ENCODE measurements around the gene PRKAR2B.
"Not testable (repeated sequence)": the region's sequence is repeated elsewhere in the genome, so short reads cannot be mapped to it uniquely, and the experiment has no call there.

Gene PRKAR2B

DNA sequence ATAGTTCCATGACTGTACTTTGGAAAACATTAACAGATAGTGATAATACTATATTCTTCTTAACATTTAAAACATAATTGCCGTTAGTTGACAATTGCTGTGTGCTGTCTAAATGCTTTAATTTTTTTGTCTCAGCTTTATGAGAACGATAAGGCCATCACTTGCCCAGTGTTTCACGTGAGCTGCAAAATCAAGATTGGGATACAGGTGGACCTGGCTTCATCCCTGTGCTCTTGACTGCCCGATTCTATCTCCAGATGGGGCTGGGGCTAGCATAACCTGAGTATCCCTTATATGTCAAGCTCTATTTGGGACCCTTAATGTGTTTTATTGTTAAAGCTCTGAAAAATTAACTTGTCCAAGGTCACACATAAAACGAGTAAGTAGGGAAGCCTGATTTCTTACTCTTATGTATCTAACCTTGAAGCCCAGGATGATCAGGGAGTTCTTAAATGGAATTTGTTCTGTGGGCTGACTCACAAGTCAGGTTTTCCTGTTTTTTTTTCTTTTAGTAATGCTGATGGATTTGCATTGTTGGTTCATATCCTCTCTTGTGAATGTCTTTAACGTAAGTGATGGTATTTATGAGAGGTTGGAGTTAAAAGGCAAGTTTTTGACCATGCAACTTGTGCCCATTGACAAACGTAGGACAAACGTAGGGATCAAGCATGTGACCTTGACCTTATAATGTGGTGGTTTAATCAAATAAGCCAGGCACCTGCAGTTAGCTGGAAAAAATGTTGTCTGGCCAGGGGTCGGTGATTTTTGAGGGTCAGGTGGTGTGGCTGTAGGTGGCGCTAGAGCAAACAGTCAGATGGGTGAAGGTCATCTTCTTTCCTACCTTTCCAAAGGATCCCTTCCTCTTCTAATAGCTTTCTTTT, 3.6 kb downstream of the PRKAR2B start:
- no peak for DNase-seq (ENCODE audit: low spot score)

DNA sequence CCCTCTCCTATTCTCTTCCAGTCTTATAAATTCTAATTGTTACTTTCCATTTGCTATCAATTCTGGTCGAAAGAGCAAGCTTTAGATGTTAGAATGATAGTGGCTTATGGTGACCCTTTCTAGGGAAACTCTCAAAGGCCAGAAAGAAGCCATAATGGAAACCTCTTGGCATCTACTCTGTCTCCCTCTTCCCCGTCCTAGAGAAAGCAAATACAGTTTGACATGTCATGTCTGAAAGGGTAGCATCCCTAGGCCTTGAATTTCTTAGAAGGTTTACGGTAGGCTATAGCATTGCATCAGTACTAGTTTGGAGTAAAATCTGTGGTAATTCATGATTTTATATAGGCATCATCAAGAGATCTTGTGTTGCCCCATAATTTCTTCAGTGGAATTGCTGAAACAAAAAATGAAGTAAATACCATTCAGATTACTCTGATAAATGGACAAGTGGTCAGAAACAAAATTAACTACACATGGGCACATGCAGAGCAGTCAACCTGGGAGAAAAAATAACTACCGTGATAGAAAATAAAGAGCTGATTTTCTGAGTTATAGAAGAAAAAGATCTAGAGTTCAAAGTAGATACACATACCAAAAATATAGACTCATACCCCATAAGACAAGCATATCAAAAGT, 4.4 kb downstream of the PRKAR2B start:
- no peak for FAIRE-seq
- no peak for DNase-seq (ENCODE audit: low spot score)

More for the DNA sequence above, 3.6 kb downstream of the PRKAR2B start:
- FAIRE-seq = no peak

DNA sequence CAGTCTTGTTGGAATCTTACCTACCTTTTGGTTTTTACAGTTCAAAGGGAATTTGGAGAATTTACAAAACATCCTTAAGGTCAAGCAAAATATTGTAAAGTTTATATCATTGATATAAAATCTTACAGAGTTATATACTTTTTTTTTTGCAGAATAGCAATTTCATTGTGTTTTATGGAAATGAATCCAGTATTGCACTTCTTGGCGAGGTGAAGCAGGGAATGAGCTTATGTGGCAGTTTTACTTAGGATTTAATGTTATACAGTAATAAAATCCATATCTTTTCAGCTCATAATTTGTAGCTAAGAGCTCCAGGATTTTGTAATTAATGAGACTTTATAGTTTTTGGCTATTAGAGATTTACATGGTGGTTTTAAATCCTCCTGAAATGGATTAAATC, 5.0 kb downstream of the PRKAR2B start:
- FAIRE-seq = no peak
- DNase-seq (ENCODE audit: low spot score) = no peak

DNA sequence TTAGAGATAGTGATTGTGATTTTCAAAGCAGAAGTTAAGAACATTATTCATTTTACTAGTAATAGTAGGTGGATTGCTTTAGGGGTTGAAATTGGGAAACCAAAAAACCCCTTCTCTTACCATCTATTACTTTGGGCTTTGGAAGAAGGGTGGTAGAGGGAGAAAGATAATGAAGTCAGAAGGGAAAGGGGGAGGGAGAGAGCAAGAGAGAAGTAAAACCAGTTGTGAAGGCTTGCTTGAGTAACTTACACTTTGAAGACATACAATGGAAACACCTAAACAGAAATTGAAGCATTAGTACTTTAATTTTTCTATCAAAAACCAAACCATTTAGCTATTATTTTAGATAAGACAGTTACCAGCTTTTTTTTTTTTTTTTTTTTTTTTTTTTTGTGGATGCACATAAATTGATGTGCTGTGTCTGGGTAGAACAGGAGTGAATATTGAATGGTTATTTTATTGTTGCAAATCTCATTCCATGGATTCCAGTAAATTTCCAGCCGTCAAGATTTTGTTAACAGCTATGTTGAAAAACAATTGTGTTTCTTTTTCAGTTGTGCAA, 5.5 kb downstream of the PRKAR2B start:
- FAIRE-seq = no peak
- no peak for DNase-seq (ENCODE audit: low spot score)

DNA sequence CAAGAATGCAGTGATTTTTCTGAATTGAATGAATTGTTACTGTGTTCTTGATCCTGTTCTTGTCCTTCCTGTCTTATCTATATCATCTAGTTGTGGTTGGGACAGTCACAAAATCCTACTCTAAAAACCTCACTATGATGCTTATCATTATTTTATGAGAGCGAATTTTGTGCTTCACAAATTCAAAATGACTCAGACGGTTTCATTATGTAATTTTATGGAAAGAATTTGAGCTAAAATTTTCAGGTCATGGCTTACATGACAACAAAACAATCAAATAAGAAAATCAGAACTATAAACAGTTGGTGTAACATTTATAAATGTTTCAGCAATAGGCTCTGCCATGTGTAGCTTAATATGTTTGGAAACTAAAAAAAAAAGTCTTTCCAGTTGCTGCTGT, 6.9 kb downstream of the PRKAR2B start:
- FAIRE-seq = no peak

DNA sequence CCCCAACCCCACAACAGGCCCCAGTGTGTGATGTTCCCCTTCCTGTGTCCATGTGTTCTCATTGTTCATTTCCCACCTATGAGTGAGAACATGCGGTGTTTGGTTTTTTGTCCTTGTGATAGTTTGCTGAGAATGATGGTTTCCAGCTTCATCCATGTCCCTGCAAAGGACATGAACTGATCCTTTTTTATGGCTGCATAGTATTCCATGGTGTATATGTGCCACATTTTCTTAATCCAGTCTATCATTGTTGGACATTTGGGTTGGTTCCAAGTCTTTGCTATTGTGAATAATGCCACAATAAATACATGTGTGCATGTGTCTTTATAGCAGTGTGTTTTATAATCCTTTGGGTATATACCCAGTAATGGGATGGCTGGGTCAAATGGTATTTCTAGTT, 10.5 kb downstream of the PRKAR2B start:
- not testable (repeated sequence) for FAIRE-seq; DNase-seq (ENCODE audit: low spot score)

More for the DNA sequence above, 6.9 kb downstream of the PRKAR2B start:
- DNase-seq (ENCODE audit: low spot score) = no peak

DNA sequence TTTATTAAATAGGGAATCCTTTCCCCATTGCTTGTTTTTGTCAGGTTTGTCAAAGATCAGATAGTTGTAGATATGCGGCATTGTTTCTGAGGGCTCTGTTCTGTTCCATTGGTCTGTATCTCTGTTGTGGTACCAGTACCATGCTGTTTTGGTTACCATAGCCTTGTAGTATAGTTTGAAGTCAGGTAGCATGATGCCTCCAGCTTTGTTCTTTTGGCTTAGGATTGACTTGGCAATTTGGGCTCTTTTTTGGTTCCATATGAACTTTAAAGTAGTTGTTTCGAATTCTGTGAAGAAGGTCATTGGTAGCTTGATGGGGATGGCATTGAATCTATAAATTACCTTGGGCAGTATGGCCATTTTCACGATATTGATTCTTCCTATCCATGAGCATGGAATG, 11.6 kb downstream of the PRKAR2B start:
- FAIRE-seq; DNase-seq (ENCODE audit: low spot score): not testable (repeated sequence)

DNA sequence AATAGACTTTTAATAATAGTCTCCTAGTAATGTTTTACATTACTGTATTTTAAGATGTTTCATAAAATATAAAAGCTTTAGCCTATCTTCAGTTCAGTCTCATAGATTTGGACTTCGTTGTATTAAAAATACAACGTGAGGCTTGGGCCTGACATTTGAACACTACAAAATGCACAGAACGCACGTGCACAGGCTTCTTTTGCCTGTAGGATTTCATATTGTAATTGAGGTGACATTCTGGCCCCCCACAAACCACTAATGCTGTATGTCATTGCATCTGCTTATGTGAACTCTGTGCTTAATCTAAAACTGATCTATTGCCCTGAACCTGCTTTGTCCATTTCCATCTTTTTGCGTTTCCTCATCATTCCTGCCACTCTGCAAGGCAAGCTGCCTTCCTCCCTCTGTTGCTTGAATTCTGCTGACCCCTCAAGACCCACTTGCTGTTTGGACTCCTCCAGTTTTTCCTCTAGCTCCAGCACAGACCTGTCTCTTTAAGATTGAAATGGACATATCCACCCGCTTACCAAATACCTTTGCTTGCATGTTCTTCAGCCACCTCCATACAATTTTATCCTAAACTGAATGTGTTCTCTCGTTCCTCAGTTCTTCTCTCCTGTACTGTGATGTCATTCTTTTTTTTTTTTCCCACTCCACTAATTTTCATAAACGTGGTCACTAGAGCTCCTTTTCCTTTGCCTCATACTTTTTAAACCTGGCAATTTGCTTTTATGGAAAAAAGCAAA, 12.4 kb downstream of the PRKAR2B start:
- FAIRE-seq (no peak), DNase-seq (ENCODE audit: low spot score) (no peak)

DNA sequence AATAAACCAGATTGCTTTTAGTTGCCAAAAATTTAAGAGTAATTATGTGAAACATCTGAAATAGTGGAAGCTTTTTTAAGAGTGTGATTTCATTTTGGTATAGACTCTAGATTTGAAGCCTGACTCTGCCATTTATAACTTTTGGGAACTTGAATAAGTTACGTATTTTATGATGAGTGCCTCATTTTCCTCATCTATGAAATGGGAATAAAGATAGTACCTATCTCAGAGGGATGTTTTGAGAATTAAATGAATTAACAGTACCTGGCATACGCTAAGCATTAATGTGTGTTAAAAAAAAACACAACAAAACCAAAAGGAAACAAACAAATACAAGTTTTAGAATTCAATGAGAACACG, 12.9 kb downstream of the PRKAR2B start:
- FAIRE-seq = no peak
- no peak for DNase-seq (ENCODE audit: low spot score)

DNA sequence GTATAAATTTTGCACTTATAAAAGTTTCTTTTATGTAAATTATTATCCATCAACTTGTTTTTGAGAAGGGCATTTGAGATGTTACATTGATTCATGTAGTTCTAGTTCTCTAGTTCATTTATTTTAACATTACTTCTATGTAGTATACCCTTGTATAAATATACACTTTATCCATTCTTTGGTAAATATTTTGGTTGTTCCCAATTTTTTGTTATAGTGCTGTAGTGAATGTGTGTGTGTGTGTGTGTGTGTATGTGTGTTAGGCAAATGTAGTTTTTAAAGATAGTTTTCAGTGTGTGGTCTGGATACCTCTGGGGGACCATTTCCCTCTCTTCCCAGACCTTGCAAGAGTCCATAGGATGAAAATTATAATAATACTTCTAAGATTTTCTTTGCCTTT, 15.0 kb downstream of the PRKAR2B start:
- FAIRE-seq = no peak
- DNase-seq (ENCODE audit: low spot score) = no peak

DNA sequence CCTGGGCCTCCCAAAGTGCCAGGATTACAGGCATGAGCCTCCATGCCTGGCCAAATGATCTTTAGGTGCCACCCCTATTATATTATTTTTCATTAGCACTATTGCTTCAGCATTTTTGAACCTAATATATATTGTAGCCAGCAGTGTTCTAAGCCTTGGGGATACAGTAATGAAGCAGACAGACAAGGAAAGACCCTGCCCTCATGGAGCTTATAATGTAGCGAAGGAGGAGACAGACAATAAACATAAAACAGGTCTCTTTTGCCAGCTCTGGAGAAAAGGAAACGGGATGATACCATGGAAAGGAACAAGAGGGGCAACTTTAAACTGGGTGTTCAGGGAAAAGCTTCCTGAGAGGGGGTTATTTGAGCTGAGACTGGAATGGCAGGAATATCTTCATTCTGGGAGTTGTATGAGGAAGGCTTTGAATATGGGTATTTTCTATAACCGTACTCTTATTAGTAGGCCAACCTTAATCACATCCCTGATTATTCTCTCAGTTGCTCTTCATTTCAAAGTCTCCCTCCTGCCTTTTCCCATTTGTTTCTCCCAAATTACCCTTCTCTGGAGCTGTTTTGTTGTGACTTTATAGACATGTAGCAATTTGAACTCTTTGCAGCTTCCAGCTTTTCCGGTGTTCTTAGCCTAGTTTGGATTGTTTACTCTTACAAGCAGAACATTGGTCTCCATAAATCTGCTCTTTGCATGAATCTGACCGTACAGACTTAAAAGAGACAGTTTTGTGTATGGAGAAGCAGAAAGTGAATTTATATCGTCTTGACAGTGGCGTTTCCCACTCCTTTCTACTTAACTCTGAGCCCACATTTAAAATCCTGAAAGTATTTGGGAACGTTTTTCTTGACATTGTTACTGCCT, 19.0 kb downstream of the PRKAR2B start:
- DNase-seq (ENCODE audit: low spot score) (no peak), FAIRE-seq (no peak)

DNA sequence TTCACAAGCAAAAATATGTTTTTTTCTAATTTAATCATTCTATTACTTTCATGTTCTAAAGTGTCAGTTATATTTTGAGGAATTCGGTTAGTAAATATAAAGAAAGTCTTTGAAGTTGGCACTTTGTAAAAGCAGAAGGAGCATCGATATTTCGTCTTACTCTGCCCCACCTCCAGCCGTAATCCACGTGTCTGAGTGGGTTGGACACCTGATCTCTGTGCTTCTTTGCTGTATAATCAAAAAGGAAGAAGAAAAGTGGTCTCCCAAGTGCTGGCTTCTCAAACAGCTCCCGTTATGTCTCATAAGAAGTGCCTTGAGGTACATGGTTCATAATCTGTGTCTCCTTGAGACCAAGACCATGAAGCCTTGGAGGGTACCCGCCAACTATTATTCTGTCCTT, 19.8 kb downstream of the PRKAR2B start:
- FAIRE-seq (no peak), DNase-seq (ENCODE audit: low spot score) (no peak)

DNA sequence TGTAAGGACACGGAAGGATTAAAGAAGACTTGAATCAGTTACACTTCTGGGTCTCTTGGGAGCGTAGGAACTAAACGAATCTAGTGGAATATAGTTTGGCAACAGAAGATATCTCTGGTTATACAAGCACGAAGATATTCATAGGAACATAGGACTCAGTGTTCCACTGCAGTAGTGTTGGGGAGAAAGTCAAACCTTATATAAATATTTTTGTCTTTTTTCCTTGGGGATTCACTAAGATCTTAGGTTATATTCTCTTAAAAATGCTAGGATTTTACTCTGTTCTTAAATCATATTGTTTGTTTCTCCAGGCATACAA, 21.4 kb downstream of the PRKAR2B start:
- FAIRE-seq (no peak), DNase-seq (ENCODE audit: low spot score) (no peak)

DNA sequence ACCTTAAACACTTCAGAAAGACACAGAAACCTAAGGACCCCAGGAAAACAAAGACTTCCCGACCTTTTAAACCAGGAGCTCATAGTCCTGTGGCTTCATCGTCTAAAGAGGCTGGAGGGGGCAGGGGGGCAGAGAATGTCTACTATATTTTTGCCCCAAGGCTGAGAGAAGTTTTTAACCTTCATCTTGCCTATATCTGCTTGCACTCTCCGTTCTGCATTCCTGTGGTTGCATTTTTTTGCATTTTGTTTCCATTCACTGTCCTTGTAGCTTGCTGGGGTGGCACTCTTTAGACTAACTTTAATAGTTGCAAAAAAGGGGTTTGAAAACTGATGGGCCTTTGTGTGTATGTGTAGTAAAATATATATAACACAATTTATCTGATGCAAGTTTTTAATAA, 23.7 kb downstream of the PRKAR2B start:
- FAIRE-seq = no peak
- DNase-seq (ENCODE audit: low spot score) = no peak

DNA sequence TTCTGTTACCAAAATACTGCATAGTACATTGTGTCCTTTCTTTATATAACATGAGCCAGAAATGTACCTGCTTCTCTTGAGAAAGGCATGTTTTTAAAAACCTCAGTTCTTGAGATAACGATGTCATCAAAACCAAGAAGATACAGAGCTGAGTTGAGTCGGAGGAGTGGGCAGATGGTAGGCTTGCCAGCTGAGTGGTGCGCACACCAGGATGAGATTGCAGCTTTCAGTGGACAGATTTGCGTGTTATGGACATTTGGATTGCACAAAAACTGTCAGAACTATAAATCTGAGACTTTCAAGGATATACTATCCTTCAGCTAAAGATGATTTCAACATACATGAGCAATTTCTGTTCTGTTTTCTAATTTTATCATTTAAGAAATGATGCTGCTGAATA, 25.0 kb downstream of the PRKAR2B start:
- FAIRE-seq (no peak), DNase-seq (ENCODE audit: low spot score) (no peak)

DNA sequence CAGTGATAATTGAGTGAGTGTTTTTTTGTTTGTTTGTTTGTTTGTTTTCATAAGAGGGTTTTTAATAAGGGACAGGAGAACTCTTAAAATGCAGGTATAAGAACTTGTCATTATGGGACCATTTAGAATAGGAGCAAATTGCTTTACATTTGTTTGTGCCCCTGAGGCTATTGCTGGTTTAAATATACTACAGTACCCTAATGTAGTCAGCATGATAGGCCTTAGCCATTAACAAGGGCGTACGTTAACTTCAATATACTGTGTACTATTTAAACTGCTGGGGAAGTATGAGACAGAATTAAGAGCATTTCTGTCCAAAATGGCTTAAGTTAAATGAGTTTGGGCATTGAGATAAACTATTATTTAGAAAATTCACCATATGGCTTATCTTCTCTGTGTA, 26.2 kb downstream of the PRKAR2B start:
- DNase-seq (ENCODE audit: low spot score) (no peak), FAIRE-seq (no peak)

DNA sequence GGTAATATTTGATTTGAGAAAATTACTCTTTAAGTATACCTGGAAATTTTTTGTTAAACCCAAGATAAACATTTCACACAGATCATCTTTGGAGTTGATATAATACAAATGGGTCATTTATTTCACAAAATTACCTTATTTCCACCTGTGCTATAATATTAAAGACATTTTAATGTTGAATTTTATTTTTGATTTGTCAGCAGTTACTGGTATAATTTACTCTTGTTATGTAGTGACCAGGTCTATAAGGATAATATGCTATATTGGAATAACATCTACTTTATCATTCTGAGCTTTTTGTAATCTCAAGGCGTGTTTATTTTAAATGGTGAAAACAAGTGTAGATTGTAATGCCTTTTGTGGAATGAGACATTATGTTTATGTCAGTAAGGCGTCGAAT, 26.6 kb downstream of the PRKAR2B start:
- FAIRE-seq (no peak), DNase-seq (ENCODE audit: low spot score) (no peak)

DNA sequence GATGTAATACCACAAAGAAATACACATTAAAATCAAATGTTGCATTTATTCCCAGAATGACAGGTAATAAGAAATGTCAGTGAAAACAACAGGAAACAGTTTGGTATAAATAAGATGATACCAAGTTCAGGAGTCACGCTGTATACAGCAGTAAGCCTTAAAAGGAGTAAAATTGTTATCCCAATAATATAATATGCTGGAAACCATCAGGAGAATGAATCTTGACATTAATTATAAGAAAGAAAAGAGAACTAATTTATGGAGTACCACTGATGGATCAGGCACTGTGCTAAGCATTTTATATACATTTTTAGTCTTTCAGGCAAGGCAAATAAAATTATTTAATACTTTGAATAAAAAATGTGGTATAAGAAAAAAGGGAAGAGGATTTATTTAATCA, 27.6 kb downstream of the PRKAR2B start:
- FAIRE-seq = no peak

DNA sequence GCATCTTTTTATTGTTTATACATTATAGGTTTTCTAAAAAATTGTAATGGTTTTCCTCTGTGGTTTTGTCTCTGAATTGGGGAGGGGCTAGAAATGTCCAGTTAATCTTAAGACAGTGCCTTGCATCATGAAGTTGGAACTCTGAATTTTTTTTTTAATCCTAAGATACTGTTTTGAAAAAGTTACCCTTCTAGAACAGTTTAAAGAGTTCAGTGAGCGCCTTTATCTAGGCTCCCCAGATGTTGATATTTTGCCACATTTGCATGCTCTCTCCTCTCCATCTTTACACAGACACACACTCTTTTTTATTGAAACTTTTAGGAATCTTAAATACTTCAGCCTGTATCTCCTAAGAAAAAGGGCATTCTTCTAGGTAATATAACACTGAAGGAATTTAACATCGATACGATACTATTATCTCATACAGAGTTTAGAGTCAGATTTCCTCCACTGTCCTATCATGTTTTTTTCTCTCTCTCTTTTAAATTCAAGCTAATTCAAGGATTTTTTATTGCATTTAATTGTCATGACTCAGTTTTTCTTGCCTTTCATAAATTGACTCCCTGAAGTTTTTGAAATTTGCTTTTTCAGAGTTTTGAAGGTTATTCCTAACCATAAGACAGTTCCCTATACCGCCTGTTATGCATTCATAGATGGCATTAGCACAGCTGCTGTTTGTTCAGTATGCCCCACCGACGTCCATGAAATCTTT, 31.5 kb downstream of the PRKAR2B start:
- no peak for FAIRE-seq

More for the DNA sequence above, 27.6 kb downstream of the PRKAR2B start:
- DNase-seq (ENCODE audit: low spot score) = no peak

More for the DNA sequence above, 31.5 kb downstream of the PRKAR2B start:
- no peak for DNase-seq (ENCODE audit: low spot score)

Data from RCC 7860 (cell line).